ENCODE data around the gene CPNE1. TPM values are rescaled to one million over a fixed set of nuclear protein-coding genes. Genes with fewer than 3 reads are reported as not detected.

CPNE1 gene
- total and polyA plus RNA-seq, 2 of the 8 experiments (the other 6 are each of a cell fraction or from before 2014, with no cell fraction given), result 294 to 346 TPM

- TF ChIP-seq CTCF (IDR thresholded peaks at IDR 0.05; ENCODE audit: control extremely low read depth in 1 of 3, insufficient read depth in 1 of 3, low read depth in 1 of 3, low read length in 3 of 3), result peak; percentile 80 to 89 (median 87)
- TF ChIP-seq CTBP2 (IDR thresholded peaks at IDR 0.05; ENCODE audit: borderline replicate concordance, insufficient read depth, insufficient read length, low read length), result peak; percentile 45
- TF ChIP-seq SUZ12 (IDR thresholded peaks at IDR 0.05; ENCODE audit: low read length), result no peak
- TF ChIP-seq SP1 (IDR thresholded peaks at IDR 0.05; ENCODE audit: low read depth, low read length), result no peak
- TF ChIP-seq BRCA1 (IDR thresholded peaks at IDR 0.05; ENCODE audit: low read depth, low read length), result no peak
- TF ChIP-seq RFX5 (IDR thresholded peaks at IDR 0.05; ENCODE audit: borderline replicate concordance, low read depth, low read length), result no peak
Observed at GRCh38 chr20:35604449-35604747, 60.3 kb downstream of the CPNE1 start (continued).
